ENCODE data around the gene POLR2F. TPM values are rescaled to one million over a fixed set of nuclear protein-coding genes. Genes with fewer than 3 reads are reported as not detected.

The POLR2F gene
- polyA plus RNA-seq, 1 of the 3 experiments (the other 2 are of a cell fraction): 255 TPM

- Histone ChIP-seq H3F3A (replicated peaks; ENCODE audit: insufficient read depth) (no peaks in the 10 kb centered on the region), H3K9me2 (no peaks in the 10 kb centered on the region), H4K20me1 (ENCODE audit: insufficient read depth) (no peaks in the 10 kb centered on the region), H3K36me3 (replicated peaks in 1 of 2; ENCODE audit: control insufficient read depth in 1 of 2, insufficient read depth in 2 of 2, low read length in 1 of 2) (no peaks in the 10 kb centered on the region), H3K4me2 (no peak overlapping the region), H3K9ac (no peak overlapping the region), H3K4me1 (ENCODE audit: control insufficient read depth in 1 of 2, insufficient read depth in 2 of 2, low read depth in 1 of 2, low read length in 1 of 2) (no peaks in the 10 kb centered on the region), H3K79me2 (ENCODE audit: insufficient read depth) (no peaks in the 10 kb centered on the region), H3K4me3 (ENCODE audit: low read depth in 2 of 2, low read length in 1 of 2) (no peak overlapping the region), H3K27me3 (ENCODE audit: insufficient read depth) (no peaks in the 10 kb centered on the region), H3K9me3 (no peaks in the 10 kb centered on the region), H3K27ac (ENCODE audit: low read depth in 2 of 2, low read length in 1 of 2) (no peak overlapping the region), H2AFZ (ENCODE audit: low read depth) (no peak overlapping the region)
- ChIA-PET POLR2A (interaction anchor here (0.5 kb wide), 1 partner anchor 38 kb away, joined by 3 read pairs; no protein-coding TSS in a partner anchor), CTCF (interaction anchor here (1.3 kb wide), 1 partner anchor 11 kb away, joined by 3 read pairs; no protein-coding TSS in a partner anchor)
- DNase-seq: no peak
- TF ChIP-seq MAX (IDR thresholded peaks at IDR 0.05; ENCODE audit: low read depth): no peak
- no CpG with 5 or more reads among the region's 8 CpGs for WGBS (ENCODE audit: low lambda C conversion rate)
Measured at GRCh38 chr22:37979782-37980181, 26.3 kb downstream of the POLR2F start.

- H3K4me3 ChIP-seq (ENCODE audit: low read depth in 2 of 2, low read length in 1 of 2): no peak overlapping the region
- no peaks in the 10 kb centered on the region for H3K9me3 ChIP-seq
- no peaks in the 10 kb centered on the region for H3F3A ChIP-seq (replicated peaks; ENCODE audit: insufficient read depth)
- ChIA-PET POLR2A (no interaction called here), CTCF (interaction anchor here (1.3 kb wide), 1 partner anchor 9 kb away, joined by 3 read pairs; no protein-coding TSS in a partner anchor)
- 92% methylated on average over 3 of the region's 6 CpGs for WGBS (ENCODE audit: low lambda C conversion rate)
- H3K27me3 ChIP-seq (ENCODE audit: insufficient read depth): no peaks in the 10 kb centered on the region
- no peak overlapping the region for H3K27ac ChIP-seq (ENCODE audit: low read depth in 2 of 2, low read length in 1 of 2)
- H3K9ac ChIP-seq: no peak overlapping the region
- H4K20me1 ChIP-seq (ENCODE audit: insufficient read depth): no peaks in the 10 kb centered on the region
- no peak for TF ChIP-seq YY1 (IDR thresholded peaks at IDR 0.05; ENCODE audit: low read depth)
- no peak for TF ChIP-seq GATA2 (CRISPR knock-in tag; IDR thresholded peaks at IDR 0.05)
- no peak for TF ChIP-seq GABPA (IDR thresholded peaks at IDR 0.05; ENCODE audit: low read depth)
- TF ChIP-seq ELF1 (IDR thresholded peaks at IDR 0.05): no peak
- no peak for TF ChIP-seq JUND (IDR thresholded peaks at IDR 0.05)
- TF ChIP-seq RXRA (IDR thresholded peaks at IDR 0.05; ENCODE audit: borderline replicate concordance, low read depth): no peak
- no peak for TF ChIP-seq USF1 (IDR thresholded peaks at IDR 0.05; ENCODE audit: borderline replicate concordance, low read depth)
- no peak for TF ChIP-seq NRF1 (IDR thresholded peaks at IDR 0.05; ENCODE audit: low read depth, low read length)
- no peak for TF ChIP-seq RFX5 (IDR thresholded peaks at IDR 0.05; ENCODE audit: low read length)
- H2AFZ ChIP-seq (ENCODE audit: low read depth): no peak overlapping the region
- no peaks in the 10 kb centered on the region for H3K36me3 ChIP-seq (replicated peaks in 1 of 2; ENCODE audit: control insufficient read depth in 1 of 2, insufficient read depth in 2 of 2, low read length in 1 of 2)
- no peaks in the 10 kb centered on the region for H3K79me2 ChIP-seq (ENCODE audit: insufficient read depth)
- H3K4me1 ChIP-seq (ENCODE audit: control insufficient read depth in 1 of 2, insufficient read depth in 2 of 2, low read depth in 1 of 2, low read length in 1 of 2): no peaks in the 10 kb centered on the region
- H3K4me2 ChIP-seq: no peak overlapping the region
- H3K9me2 ChIP-seq: no peaks in the 10 kb centered on the region
- DNase-seq: no peak
Measured at GRCh38 chr22:37981282-37982011, 27.9 kb downstream of the POLR2F start.

GRCh38 chr22:37982151-37982785 lies 28.8 kb downstream of the POLR2F start:
- CTCF ChIA-PET: no interaction called here
- DNase-seq: no peak
- 72% methylated on average over 4 of the region's 8 CpGs for WGBS (ENCODE audit: low lambda C conversion rate)
- TF ChIP-seq GABPA (IDR thresholded peaks at IDR 0.05; ENCODE audit: low read depth) (no peak), CTCF (IDR thresholded peaks at IDR 0.05) (no peak), SMC3 (IDR thresholded peaks at IDR 0.05; ENCODE audit: low read depth, low read length) (no peak), EP300 (IDR thresholded peaks at IDR 0.05; ENCODE audit: borderline replicate concordance in 1 of 2, low read depth in 1 of 2, low read length in 1 of 2) (no peak), JUND (IDR thresholded peaks at IDR 0.05) (no peak), RAD21 (IDR thresholded peaks at IDR 0.05; ENCODE audit: low read length) (no peak), REST (IDR thresholded peaks at IDR 0.05; ENCODE audit: low read depth, low read length) (no peak)

More at GRCh38 chr22:37982151-37982785, 28.8 kb downstream of the POLR2F start:
- no peak overlapping the region for H3K27ac ChIP-seq (ENCODE audit: low read depth in 2 of 2, low read length in 1 of 2)
- no peaks in the 10 kb centered on the region for H3K9me3 ChIP-seq
- H3K36me3 ChIP-seq (replicated peaks in 1 of 2; ENCODE audit: control insufficient read depth in 1 of 2, insufficient read depth in 2 of 2, low read length in 1 of 2): no peaks in the 10 kb centered on the region
- H3K4me2 ChIP-seq: no peak overlapping the region
- H3K4me3 ChIP-seq (ENCODE audit: low read depth in 2 of 2, low read length in 1 of 2): no peak overlapping the region
- H3K79me2 ChIP-seq (ENCODE audit: insufficient read depth): no peaks in the 10 kb centered on the region
- no peak overlapping the region for H2AFZ ChIP-seq (ENCODE audit: low read depth)
- no peaks in the 10 kb centered on the region for H3K4me1 ChIP-seq (ENCODE audit: control insufficient read depth in 1 of 2, insufficient read depth in 2 of 2, low read depth in 1 of 2, low read length in 1 of 2)
- H3K9me2 ChIP-seq: no peaks in the 10 kb centered on the region
- H3K27me3 ChIP-seq (ENCODE audit: insufficient read depth): no peaks in the 10 kb centered on the region
- H3K9ac ChIP-seq: no peak overlapping the region
- no peaks in the 10 kb centered on the region for H4K20me1 ChIP-seq (ENCODE audit: insufficient read depth)
- no peaks in the 10 kb centered on the region for H3F3A ChIP-seq (replicated peaks; ENCODE audit: insufficient read depth)
- POLR2A ChIA-PET: no interaction called here
